ENCODE results near the gene CASKIN1.

DNA sequence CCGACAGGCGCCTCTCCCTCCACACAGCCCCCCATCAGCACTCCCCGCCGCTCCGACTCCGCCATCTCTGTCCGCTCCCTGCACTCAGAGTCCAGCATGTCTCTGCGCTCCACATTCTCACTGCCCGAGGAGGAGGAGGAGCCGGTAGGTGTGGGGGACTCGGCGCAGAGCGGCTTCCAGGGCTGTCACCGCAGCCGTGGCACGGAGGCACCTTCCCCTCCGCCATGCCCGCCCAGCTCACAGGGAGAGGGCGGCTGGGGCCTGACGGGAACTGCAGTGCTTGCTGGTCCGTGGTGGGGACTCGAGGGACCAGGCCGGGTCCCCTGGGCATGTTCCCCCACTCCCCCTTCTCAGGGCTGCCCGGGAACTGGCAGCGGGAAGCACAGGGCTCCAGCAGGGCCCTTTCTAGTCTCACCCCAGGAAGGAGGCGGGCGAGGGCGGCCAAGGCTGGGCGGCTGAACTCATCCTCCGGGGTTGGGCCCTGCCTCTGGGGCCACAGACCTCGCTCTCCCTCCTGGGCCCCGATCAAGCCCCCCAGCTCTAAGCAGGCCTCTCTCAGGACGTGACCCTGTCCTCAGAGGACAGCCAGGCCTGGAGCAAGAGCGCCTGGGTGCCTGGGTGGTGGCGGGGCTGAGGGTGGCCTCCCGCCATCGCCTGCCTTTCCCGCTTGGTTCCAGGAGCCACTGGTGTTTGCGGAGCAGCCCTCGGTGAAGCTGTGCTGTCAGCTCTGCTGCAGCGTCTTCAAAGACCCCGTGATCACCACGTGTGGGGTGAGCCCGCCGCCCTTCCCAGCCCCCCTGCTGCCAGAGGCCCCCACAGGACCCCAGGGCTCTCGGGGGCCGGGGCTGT is 25.6 kb downstream of the CASKIN1 start:
- TF ChIP-seq, protein P1, sequence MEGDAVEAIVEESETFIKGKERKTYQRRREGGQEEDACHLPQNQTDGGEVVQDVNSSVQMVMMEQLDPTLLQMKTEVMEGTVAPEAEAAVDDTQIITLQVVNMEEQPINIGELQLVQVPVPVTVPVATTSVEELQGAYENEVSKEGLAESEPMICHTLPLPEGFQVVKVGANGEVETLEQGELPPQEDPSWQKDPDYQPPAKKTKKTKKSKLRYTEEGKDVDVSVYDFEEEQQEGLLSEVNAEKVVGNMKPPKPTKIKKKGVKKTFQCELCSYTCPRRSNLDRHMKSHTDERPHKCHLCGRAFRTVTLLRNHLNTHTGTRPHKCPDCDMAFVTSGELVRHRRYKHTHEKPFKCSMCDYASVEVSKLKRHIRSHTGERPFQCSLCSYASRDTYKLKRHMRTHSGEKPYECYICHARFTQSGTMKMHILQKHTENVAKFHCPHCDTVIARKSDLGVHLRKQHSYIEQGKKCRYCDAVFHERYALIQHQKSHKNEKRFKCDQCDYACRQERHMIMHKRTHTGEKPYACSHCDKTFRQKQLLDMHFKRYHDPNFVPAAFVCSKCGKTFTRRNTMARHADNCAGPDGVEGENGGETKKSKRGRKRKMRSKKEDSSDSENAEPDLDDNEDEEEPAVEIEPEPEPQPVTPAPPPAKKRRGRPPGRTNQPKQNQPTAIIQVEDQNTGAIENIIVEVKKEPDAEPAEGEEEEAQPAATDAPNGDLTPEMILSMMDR (IDR thresholded peaks at IDR 0.05) = no peak
- TF ChIP-seq POLR2A (IDR thresholded peaks at IDR 0.05) = no peak
